GM21381 (cell line): ENCODE measurements around the gene SYTL1.
A peak's percentile ranks its signal among the peaks of the same experiment; 100 is the strongest.
"Not testable (repeated sequence)": the region's sequence is repeated elsewhere in the genome, so short reads cannot be mapped to it uniquely, and the experiment has no call there.

Source experiments
- ATAC-seq: cut with Tn5 transposase; IDR thresholded peaks from one replicate; pipeline ENCODE4 v1.9.1; 2021; ENCODE audit warnings: mild to moderate bottlenecking, moderate library complexity; ENCODE audit not compliant: unreplicated experiment

SYTL1 gene

DNA sequence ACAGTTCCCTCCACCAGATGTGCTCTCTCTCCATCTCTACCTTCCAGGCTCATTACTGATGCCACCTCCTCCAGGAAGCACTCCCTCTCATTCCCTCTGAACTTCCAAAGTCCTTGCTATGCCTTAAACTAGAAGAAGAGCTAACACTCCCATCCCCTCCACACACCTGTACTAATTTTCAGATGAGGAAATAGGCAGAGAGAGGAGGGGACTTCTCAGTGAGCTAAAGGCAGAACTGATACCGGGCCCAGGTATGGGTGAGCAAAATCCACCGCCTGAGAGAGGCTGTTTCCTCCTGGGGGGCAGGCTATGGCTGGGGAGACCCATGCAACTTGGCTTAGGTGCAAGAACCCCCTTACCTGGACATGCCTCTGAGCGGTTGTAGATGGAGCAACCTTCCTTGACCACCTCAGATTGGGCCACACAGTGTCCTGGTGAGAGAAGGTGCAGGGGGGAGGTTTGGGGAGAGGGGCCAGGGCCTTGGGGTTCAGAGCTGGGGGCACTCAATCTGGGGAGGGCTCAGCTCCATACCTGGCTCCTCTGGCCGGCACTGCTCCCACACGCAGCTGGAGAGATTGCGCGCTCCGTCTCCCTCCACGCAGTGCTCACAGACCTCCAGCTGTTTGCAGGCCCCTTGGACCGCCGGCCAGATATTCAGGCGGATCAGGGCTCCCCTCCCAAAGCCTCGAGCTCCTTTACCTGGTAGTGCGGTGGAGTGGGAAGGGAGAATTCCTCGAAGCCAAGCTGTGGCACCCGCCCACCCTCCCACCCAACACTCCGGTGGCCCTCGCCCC lies 40.3 kb downstream of the SYTL1 start:
- ATAC-seq, result no peak

- no peak for ATAC-seq
Observed at GRCh38 chr1:27383039-27383605, 41.3 kb downstream of the SYTL1 start, which contains the start of gene CD164L2. TSS of gene CD164L2 (minus strand) at chr1:27383333. CDS start at chr1:27383239, 94 bp downstream.

GRCh38 chr1:27383661-27384060 lies 41.8 kb downstream of the SYTL1 start:
- ATAC-seq, result no peak

DNA sequence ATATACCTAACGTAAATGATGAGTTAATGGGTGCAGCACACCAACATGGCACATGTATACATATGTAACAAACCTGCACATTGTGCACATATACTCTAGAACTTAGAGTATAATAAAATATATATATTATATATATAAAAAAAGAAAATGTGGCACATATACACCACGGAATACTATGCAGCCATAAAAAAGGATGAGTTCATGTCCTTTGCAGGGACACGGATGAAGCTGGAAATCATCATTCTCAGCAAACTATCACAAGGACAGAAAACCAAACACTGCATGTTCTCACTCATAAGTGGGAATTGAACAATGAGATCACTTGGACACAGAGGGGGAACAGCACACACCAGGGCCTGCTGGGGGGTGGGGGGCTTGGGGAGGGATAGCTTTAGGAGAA lies 43.0 kb downstream of the SYTL1 start:
- not testable (repeated sequence) for ATAC-seq

GRCh38 chr1:27388337-27389005 lies 46.6 kb downstream of the SYTL1 start:
- no peak for ATAC-seq

DNA sequence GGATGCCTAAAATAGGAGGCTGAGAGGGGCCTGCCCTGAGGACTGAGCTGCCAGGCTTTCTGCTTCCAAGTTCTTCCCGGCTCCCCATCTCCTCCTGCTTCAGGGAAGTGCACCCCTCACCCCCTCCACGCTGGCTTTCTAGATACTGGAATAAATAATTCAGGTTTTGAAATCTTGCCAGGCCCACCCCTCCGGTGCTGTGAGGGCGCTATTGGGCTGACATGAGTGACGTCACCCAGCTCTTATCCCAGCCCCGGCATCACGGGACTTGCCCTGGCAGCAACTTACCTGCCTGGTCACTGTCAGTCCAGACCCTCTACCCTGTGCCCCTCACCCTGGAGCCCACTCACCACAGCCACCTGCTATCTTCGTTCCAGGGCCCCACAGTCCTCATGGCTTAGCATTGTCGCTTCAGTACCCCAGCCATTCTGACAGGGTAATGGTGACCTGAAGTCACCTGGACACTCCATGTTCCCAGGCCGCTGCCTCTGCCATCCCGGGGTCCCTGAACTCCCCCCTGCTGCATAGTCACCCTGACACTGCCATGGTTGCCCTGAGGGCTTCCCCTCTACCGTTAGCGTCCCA lies 49.8 kb downstream of the SYTL1 start:
- no peak for ATAC-seq

DNA sequence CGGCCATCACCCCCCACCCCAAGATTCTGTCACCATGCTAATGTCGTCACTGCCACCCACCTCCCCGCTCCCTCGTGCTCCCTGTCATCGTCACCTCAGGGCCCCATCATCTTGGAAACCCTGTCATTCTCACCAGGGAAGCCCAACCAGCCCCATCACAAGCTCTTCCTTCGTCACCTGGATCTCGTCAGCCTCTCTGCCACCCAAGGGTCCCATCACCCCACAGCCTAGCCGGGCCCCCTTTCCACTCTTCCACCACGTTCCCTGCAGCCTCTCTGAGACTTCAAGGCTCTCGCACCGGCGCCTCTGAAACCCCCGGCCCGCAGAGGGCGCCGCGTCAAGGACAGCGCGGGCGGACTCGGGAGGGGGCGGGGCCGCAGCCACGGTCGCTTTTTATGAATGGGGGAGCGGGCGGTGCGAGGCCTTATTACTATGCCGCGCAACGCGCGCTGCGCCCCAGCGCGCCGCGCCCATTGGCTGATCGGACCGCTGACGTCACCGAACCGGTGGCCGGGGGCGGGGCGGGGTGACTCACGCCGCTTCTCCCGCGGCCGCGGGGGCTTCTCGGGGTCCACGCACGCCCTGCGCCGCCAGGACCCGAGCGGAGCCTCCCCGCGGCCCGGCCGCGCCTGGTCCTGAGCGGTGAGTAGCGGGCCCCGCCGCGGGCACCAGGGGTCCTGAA lies 50.4 kb downstream of the SYTL1 start, which contains the start of gene GPR3:
Gene GPR3, plus strand, starts transcription at position 527 of the 682 bp plus-strand sequence. CDS start 1,177 bp downstream, outside the sequence.
- peak; percentile 80 for ATAC-seq

GRCh38 chr1:27392778-27393635 lies 51.2 kb downstream of the SYTL1 start:
- ATAC-seq, result no peak

- no peak for ATAC-seq
Observed at GRCh38 chr1:27393641-27394281, 51.9 kb downstream of the SYTL1 start.

DNA sequence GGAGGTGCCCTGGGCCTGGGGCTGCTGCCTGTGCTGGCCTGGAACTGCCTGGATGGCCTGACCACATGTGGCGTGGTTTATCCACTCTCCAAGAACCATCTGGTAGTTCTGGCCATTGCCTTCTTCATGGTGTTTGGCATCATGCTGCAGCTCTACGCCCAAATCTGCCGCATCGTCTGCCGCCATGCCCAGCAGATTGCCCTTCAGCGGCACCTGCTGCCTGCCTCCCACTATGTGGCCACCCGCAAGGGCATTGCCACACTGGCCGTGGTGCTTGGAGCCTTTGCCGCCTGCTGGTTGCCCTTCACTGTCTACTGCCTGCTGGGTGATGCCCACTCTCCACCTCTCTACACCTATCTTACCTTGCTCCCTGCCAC lies 52.4 kb downstream of the SYTL1 start:
- no peak for ATAC-seq

GRCh38 chr1:27394925-27395324 lies 53.1 kb downstream of the SYTL1 start:
- ATAC-seq, result no peak

DNA sequence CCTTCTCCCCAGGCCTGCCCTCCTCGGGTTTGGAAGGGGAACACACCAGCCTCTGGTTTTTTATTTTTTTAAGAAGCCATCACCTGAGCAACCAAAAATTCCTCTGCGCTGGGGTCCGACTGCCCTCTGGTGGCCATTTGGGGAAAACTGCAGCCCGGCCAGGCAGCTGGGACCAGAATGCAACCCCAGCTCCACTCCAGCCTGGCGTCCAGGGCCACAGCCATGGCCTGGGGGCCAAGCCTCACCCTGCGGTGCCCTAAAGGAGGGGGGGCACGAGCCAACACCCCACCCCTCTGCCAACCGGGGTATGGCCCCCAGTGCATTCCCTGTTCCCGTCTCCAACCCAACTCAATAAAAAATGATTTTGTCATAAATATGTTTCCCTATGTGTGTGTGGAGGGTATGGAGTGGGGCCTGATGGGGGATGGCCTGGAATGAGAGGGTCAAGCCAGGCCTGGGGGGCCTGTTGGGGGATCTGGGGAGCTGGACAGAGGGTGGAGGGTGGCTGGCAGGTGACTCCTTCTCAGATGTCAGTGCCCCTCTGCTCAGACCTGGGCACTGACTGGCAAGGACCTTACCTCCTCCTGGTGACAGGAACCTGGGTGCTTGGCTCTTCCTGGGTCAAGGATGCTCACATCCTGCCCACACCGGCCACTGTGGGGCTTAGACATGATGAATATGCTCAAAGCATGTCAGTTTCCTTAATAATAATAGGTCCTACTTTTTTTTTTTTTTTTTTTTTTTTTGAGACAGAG lies 53.8 kb downstream of the SYTL1 start:
- no peak for ATAC-seq

DNA sequence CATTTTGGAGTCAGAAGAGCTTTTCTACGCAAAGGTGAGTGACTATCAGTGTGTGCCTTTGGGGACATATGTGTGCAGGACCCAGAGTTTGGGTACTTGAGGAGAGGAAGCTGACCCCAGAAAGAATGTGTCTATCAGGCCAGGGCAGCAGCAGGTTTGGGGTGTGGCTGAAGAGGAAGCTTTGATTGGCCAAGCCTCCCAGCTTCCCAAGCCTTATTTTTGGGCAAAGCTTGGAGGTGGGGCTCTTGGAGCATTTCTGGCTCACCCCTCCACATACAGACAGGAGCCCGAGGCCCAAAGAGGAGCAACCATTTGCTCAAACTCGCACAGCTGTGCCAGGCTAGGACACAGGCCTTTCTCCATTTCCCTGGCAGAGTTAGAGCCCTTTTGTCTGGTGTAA lies 55.3 kb downstream of the SYTL1 start:
- no peak for ATAC-seq

GRCh38 chr1:27397749-27398148 lies 55.9 kb downstream of the SYTL1 start:
- ATAC-seq, result no peak

GRCh38 chr1:27398405-27399149 lies 56.8 kb downstream of the SYTL1 start:
- ATAC-seq, result no peak

GRCh38 chr1:27399251-27400025 lies 57.6 kb downstream of the SYTL1 start:
- no peak for ATAC-seq
